ENCODE measurements around the gene KDELR1. TPM values are rescaled to one million over a fixed set of nuclear protein-coding genes. Genes with fewer than 3 reads are reported as not detected.

Gene KDELR1
- total and polyA plus RNA-seq, 2 of the 13 experiments (the other 11 are each of a cell fraction or from before 2014, with no cell fraction given) = 134 to 185 TPM

DNA sequence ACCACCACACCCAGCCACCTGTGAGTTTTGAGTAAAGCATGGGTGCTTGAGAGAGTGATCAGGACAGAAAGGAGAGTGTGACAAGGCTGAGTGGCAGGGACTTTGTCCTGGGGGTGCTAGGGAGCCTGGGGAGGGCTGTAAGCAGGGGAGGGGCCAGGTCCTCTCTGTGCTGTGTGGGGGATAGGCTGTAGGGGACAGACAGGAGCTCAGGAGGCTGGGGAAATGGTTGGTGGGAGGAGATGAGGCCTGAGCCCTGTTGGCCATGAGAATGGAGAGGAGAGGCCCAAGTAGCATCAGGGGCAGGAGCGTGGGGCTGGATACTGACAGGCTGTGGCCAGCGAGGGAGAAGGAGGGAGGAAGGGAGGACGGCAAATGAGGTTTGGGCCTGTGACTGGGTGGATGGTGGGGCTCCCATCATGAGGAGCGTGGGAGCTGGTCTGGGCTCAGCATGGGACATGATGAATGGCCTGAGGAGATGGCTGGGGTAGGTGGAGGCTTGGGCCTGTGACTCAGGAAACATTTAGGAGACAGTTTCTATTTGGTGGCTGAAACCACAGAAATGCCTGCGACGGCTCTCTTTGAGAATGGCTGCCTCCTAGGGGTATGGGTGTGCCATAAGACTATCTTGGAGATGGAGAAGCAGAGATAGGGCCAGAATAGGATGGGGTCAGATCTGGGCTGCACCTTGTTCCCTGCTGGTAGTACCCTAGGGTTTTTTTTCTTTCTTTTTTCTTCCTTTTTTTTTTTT lies 27.1 kb upstream of the KDELR1 start:
- CTCF ChIA-PET (ENCODE audit: low intra/inter-chr PET ratio, low total read pairs) = no interaction called here

More for the DNA sequence above, 27.1 kb upstream of the KDELR1 start:
- H3K4me2 ChIP-seq (ENCODE audit: low read depth, low read length) = peak overlapping the region; percentile 32; the same call in 1 of the 2 replicates
- POLR2A ChIA-PET = interaction anchor here (1.1 kb wide), 2 partner anchors 27 kb away, joined by 3 read pairs; partner anchors contain the start of gene KDELR1
- no TSS peak for BruUV-seq (replicated peaks)
- H2AFZ ChIP-seq (ENCODE audit: low read length) = no peak overlapping the region
- in situ Hi-C loops (cut with HindIII; ENCODE audit: extremely low pct_ligation_motif_present, low pct_unique_long_range_greater_than_20kb) (no loop called here), intact Hi-C loops (cut with micrococcal nuclease; ENCODE audit: unreplicated experiment) (no loop called here)
- FAIRE-seq = no peak
- H3K27me3 ChIP-seq (ENCODE audit: control insufficient read depth in 1 of 2, insufficient read depth in 2 of 2, low read length in 2 of 2) = no peaks in the 10 kb centered on the region; a peak in 1 of 5 replicates
- H3K9me3 ChIP-seq (ENCODE audit: low read length) = no peaks in the 10 kb centered on the region
- H3K27ac ChIP-seq (ENCODE audit: extremely low read length, insufficient read depth, low read length) = no peak overlapping the region
- WGBS (ENCODE audit: low lambda C conversion rate) = 46% methylated on average over 6 of the region's 6 CpGs
- DNase-seq (ENCODE audit: low spot score) = no peak
- no peaks in the 10 kb centered on the region for H3K79me2 ChIP-seq (ENCODE audit: insufficient read depth, low read length)
- H3K9ac ChIP-seq (ENCODE audit: insufficient read depth, low read depth, low read length) = no peak overlapping the region
- peak; percentile 21 for ATAC-seq
- H3K36me3 ChIP-seq (replicated peaks in 1 of 2; ENCODE audit: control insufficient read depth in 1 of 2, insufficient read depth in 2 of 2, low read length in 2 of 2) = no peaks in the 10 kb centered on the region
- TF ChIP-seq HNRNPH1 (optimal IDR thresholded peaks at IDR 0.05; ENCODE audit: low read depth, low read length) (no peak), CBX5 (CRISPR knock-in tag; IDR thresholded peaks at IDR 0.05; ENCODE audit: borderline replicate concordance) (no peak), FOXJ3 (CRISPR knock-in tag; IDR thresholded peaks at IDR 0.05; ENCODE audit: borderline replicate concordance) (no peak), NPAS2 (CRISPR knock-in tag; IDR thresholded peaks at IDR 0.05; ENCODE audit: borderline replicate concordance) (no peak), REPIN1 (CRISPR knock-in tag; IDR thresholded peaks at IDR 0.05; ENCODE audit: borderline replicate concordance, low read depth) (no peak), ZNF430 (CRISPR knock-in tag; IDR thresholded peaks at IDR 0.05) (no peak), ZNF850 (CRISPR knock-in tag; conservative IDR thresholded peaks at IDR 0.05) (no peak), ATF1 (CRISPR knock-in tag; IDR thresholded peaks at IDR 0.05) (no peak), STAG1 (CRISPR knock-in tag; IDR thresholded peaks at IDR 0.05) (0 out of 2 replicates have a peak, but pooled peaks have one; percentile 11)
- TF ChIP-seq, protein P1, sequence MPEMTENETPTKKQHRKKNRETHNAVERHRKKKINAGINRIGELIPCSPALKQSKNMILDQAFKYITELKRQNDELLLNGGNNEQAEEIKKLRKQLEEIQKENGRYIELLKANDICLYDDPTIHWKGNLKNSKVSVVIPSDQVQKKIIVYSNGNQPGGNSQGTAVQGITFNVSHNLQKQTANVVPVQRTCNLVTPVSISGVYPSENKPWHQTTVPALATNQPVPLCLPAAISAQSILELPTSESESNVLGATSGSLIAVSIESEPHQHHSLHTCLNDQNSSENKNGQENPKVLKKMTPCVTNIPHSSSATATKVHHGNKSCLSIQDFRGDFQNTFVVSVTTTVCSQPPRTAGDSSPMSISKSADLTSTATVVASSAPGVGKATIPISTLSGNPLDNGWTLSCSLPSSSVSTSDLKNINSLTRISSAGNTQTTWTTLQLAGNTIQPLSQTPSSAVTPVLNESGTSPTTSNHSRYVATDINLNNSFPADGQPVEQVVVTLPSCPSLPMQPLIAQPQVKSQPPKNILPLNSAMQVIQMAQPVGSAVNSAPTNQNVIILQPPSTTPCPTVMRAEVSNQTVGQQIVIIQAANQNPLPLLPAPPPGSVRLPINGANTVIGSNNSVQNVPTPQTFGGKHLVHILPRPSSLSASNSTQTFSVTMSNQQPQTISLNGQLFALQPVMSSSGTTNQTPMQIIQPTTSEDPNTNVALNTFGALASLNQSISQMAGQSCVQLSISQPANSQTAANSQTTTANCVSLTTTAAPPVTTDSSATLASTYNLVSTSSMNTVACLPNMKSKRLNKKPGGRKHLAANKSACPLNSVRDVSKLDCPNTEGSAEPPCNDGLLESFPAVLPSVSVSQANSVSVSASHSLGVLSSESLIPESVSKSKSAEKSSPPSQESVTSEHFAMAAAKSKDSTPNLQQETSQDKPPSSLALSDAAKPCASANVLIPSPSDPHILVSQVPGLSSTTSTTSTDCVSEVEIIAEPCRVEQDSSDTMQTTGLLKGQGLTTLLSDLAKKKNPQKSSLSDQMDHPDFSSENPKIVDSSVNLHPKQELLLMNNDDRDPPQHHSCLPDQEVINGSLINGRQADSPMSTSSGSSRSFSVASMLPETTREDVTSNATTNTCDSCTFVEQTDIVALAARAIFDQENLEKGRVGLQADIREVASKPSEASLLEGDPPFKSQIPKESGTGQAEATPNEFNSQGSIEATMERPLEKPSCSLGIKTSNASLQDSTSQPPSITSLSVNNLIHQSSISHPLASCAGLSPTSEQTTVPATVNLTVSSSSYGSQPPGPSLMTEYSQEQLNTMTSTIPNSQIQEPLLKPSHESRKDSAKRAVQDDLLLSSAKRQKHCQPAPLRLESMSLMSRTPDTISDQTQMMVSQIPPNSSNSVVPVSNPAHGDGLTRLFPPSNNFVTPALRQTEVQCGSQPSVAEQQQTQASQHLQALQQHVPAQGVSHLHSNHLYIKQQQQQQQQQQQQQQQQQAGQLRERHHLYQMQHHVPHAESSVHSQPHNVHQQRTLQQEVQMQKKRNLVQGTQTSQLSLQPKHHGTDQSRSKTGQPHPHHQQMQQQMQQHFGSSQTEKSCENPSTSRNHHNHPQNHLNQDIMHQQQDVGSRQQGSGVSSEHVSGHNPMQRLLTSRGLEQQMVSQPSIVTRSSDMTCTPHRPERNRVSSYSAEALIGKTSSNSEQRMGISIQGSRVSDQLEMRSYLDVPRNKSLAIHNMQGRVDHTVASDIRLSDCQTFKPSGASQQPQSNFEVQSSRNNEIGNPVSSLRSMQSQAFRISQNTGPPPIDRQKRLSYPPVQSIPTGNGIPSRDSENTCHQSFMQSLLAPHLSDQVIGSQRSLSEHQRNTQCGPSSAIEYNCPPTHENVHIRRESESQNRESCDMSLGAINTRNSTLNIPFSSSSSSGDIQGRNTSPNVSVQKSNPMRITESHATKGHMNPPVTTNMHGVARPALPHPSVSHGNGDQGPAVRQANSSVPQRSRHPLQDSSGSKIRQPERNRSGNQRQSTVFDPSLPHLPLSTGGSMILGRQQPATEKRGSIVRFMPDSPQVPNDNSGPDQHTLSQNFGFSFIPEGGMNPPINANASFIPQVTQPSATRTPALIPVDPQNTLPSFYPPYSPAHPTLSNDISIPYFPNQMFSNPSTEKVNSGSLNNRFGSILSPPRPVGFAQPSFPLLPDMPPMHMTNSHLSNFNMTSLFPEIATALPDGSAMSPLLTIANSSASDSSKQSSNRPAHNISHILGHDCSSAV (CRISPR knock-in tag; IDR thresholded peaks at IDR 0.05; ENCODE audit: borderline replicate concordance) = no peak
- TF ChIP-seq, protein P2, sequence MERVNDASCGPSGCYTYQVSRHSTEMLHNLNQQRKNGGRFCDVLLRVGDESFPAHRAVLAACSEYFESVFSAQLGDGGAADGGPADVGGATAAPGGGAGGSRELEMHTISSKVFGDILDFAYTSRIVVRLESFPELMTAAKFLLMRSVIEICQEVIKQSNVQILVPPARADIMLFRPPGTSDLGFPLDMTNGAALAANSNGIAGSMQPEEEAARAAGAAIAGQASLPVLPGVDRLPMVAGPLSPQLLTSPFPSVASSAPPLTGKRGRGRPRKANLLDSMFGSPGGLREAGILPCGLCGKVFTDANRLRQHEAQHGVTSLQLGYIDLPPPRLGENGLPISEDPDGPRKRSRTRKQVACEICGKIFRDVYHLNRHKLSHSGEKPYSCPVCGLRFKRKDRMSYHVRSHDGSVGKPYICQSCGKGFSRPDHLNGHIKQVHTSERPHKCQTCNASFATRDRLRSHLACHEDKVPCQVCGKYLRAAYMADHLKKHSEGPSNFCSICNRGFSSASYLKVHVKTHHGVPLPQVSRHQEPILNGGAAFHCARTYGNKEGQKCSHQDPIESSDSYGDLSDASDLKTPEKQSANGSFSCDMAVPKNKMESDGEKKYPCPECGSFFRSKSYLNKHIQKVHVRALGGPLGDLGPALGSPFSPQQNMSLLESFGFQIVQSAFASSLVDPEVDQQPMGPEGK (CRISPR knock-in tag; IDR thresholded peaks at IDR 0.05) = peak; percentile 47
- TF ChIP-seq, protein P3, sequence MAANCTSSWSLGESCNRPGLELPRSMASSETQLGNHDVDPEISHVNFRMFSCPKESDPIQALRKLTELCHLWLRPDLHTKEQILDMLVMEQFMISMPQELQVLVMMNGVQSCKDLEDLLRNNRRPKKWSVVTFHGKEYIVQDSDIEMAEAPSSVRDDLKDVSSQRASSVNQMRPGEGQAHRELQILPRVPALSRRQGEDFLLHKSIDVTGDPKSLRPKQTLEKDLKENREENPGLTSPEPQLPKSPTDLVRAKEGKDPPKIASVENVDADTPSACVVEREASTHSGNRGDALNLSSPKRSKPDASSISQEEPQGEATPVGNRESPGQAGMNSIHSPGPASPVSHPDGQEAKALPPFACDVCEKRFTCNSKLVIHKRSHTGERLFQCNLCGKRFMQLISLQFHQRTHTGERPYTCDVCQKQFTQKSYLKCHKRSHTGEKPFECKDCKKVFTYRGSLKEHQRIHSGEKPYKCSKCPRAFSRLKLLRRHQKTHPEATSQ (CRISPR knock-in tag; IDR thresholded peaks at IDR 0.05; ENCODE audit: borderline replicate concordance) = no peak
- peaks cover 42% of the 10 kb centered on the region for H3K4me1 ChIP-seq (ENCODE audit: insufficient read depth, low read length)
- H3K4me3 ChIP-seq (replicated peaks in 1 of 3; ENCODE audit: insufficient read depth in 1 of 3, low read depth in 2 of 3, low read length in 3 of 3) = no peak overlapping the region; a peak in 1 of 6 replicates
- no peaks in the 10 kb centered on the region for H4K20me1 ChIP-seq (ENCODE audit: insufficient read depth, low read length)

Data from HepG2 (cell line).